ENCODE results near the gene BRAP. TPM values are rescaled to one million over a fixed set of nuclear protein-coding genes. Genes with fewer than 3 reads are reported as not detected.

Gene BRAP
- total RNA-seq, 4 donors from 2014 or later, result 21.7 to 26.5 (median 23.1) TPM

- no peak overlapping the region for H3K4me3 ChIP-seq
- TF ChIP-seq, protein P1, sequence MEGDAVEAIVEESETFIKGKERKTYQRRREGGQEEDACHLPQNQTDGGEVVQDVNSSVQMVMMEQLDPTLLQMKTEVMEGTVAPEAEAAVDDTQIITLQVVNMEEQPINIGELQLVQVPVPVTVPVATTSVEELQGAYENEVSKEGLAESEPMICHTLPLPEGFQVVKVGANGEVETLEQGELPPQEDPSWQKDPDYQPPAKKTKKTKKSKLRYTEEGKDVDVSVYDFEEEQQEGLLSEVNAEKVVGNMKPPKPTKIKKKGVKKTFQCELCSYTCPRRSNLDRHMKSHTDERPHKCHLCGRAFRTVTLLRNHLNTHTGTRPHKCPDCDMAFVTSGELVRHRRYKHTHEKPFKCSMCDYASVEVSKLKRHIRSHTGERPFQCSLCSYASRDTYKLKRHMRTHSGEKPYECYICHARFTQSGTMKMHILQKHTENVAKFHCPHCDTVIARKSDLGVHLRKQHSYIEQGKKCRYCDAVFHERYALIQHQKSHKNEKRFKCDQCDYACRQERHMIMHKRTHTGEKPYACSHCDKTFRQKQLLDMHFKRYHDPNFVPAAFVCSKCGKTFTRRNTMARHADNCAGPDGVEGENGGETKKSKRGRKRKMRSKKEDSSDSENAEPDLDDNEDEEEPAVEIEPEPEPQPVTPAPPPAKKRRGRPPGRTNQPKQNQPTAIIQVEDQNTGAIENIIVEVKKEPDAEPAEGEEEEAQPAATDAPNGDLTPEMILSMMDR (IDR thresholded peaks at IDR 0.05), result no peak
- TF ChIP-seq POLR2A (IDR thresholded peaks at IDR 0.05) (no peak), EP300 (IDR thresholded peaks at IDR 0.05) (no peak), POLR2AphosphoS5 (IDR thresholded peaks at IDR 0.05) (no peak)
- ATAC-seq, result no peak
- no peak overlapping the region for H3K27ac ChIP-seq
- H3K36me3 ChIP-seq, result peaks cover 4 to 97% of the 10 kb centered on the region in 2 donors
- H3K27me3 ChIP-seq, result no peaks in the 10 kb centered on the region
- H3K4me1 ChIP-seq, result peaks cover 0 to 9% (median 0%) of the 10 kb centered on the region in 3 donors
- WGBS, 2 donors (ENCODE audit: low coverage in 1 of 2), result 95 to 100% methylated on average over 3 of the region's 5 CpGs
- no peaks in the 10 kb centered on the region for H3K9me3 ChIP-seq
These were observed 8.6 kb downstream of the BRAP start for GRCh38 chr12:111677186-111677585.

GRCh38 chr12:111673503-111673902 is 12.3 kb downstream of the BRAP start:
- H3K36me3 ChIP-seq, result peaks cover 4 to 97% of the 10 kb centered on the region in 2 donors
- H3K27ac ChIP-seq, result no peak overlapping the region
- no peaks in the 10 kb centered on the region for H3K9me3 ChIP-seq
- H3K4me1 ChIP-seq, result peaks cover 0 to 9% (median 0%) of the 10 kb centered on the region in 3 donors
- H3K27me3 ChIP-seq, result no peaks in the 10 kb centered on the region
- TF ChIP-seq EP300 (IDR thresholded peaks at IDR 0.05) (no peak), POLR2AphosphoS5 (IDR thresholded peaks at IDR 0.05) (no peak), POLR2A (IDR thresholded peaks at IDR 0.05) (no peak)
- TF ChIP-seq, protein P1 (IDR thresholded peaks at IDR 0.05), result peak in 1 of 4 experiments; percentile 31
- H3K4me3 ChIP-seq, result no peak overlapping the region
- WGBS, 2 donors (ENCODE audit: low coverage in 1 of 2), result 68 to 69% methylated on average over 3 of the region's 3 CpGs
- no peak for ATAC-seq

GRCh38 chr12:111672822-111673381 is 12.9 kb downstream of the BRAP start:
- no peaks in the 10 kb centered on the region for H3K27me3 ChIP-seq
- H3K27ac ChIP-seq, result no peak overlapping the region
- no peaks in the 10 kb centered on the region for H3K9me3 ChIP-seq
- TF ChIP-seq POLR2AphosphoS5 (IDR thresholded peaks at IDR 0.05) (no peak), POLR2A (IDR thresholded peaks at IDR 0.05) (no peak), EP300 (IDR thresholded peaks at IDR 0.05) (no peak)
- TF ChIP-seq, protein P1 (IDR thresholded peaks at IDR 0.05), result no peak
- H3K36me3 ChIP-seq, result peaks cover 4 to 95% of the 10 kb centered on the region in 2 donors
- 88% methylated on average over 7 of the region's 10 CpGs; no CpG with 5 or more reads in 1 of the 2 donors for WGBS, 2 donors (ENCODE audit: low coverage in 1 of 2)
- H3K4me3 ChIP-seq, result no peak overlapping the region
- ATAC-seq, result no peak
- peaks cover 0 to 9% (median 0%) of the 10 kb centered on the region in 3 donors for H3K4me1 ChIP-seq

GRCh38 chr12:111664961-111665865 is 20.5 kb downstream of the BRAP start:
- H3K4me3 ChIP-seq, result no peak overlapping the region
- H3K27me3 ChIP-seq, result no peaks in the 10 kb centered on the region
- H3K9me3 ChIP-seq, result no peaks in the 10 kb centered on the region
- peaks cover 3 to 99% of the 10 kb centered on the region in 2 donors for H3K36me3 ChIP-seq
- no peak for TF ChIP-seq EP300 (IDR thresholded peaks at IDR 0.05)
- TF ChIP-seq, protein P1 (IDR thresholded peaks at IDR 0.05), result no peak
- no peak for TF ChIP-seq POLR2AphosphoS5 (IDR thresholded peaks at IDR 0.05)
- no peak for TF ChIP-seq POLR2A (IDR thresholded peaks at IDR 0.05)
- no peak for ATAC-seq
- H3K27ac ChIP-seq, result no peak overlapping the region
- H3K4me1 ChIP-seq, result no peaks in the 10 kb centered on the region
- 63 to 74% methylated on average over 10 to 11 of the region's 11 CpGs for WGBS, 2 donors (ENCODE audit: low coverage in 1 of 2)
